HCT116 (cell line): ENCODE measurements around the gene ODF4. TPM values are rescaled to one million over a fixed set of nuclear protein-coding genes. Genes with fewer than 3 reads are reported as not detected.

Source experiments
- ATAC-seq: fragments of 200-7000 bp; cut with Tn5 transposase; 2 replicates; pipeline ENCODE4 v1.9.1; 2020; ENCODE audit warnings: mild to moderate bottlenecking, moderate library complexity
- BruUV-seq: library from RNA; stranded (reverse); fragments of 400-500 nt; replicated peaks from 2 replicates; lab custom pipeline; 2021; lab: Mats Ljungman, UMichigan
- CTCF ChIA-PET: fragments of 300-600 bp; sonication (Branson Sonifier 250); formaldehyde crosslinking; loops from one replicate; lab custom pipeline; 2021; ENCODE audit warnings: antibody characterized with exemption; lab: Charles Lee
- POLR2A ChIA-PET: fragments of 300-600, 350-600 bp; sonication (Branson Sonifier 250); formaldehyde crosslinking; loops from one replicate; lab custom pipeline; 2021; ENCODE audit warnings: antibody characterized with exemption; lab: Charles Lee
- RAD21 ChIA-PET, 2 experiments: fragments of 300-600 bp; sonication (Branson Sonifier 250); formaldehyde crosslinking; loops; one replicate each; lab custom pipeline; 2023; ENCODE audit warnings: low total read pairs in 2 of 2; ENCODE audit not compliant: uncharacterized antibody in 2 of 2, unreplicated experiment in 2 of 2, low non-redundant PET in 1 of 2; lab: Charles Lee
- DNase-seq: peaks from one replicate; pipeline ENCODE4 v3.0.0-alpha.2; 2010; ENCODE audit warnings: low read depth, low spot score
- H2AFZ ChIP-seq: fragments of 200-600 bp; shearing (Covaris generic), sonication (generic); 2 replicates; pipeline ENCODE4 v1.6.1; 2017; ENCODE audit warnings: low read depth, mixed run types, mixed read lengths, antibody characterized with exemption, low read length; ENCODE audit not compliant: poor library complexity, severe bottlenecking
- H3K27ac ChIP-seq: 2 replicates; pipeline ENCODE4 v1.5.1; 2012; ENCODE audit warnings: low read depth, low read length
- H3K27me3 ChIP-seq: fragments of 200-600 bp; sonication (generic); 2 replicates; pipeline ENCODE4 v1.6.1; 2016; ENCODE audit warnings: mixed run types, low read length, mixed read lengths; ENCODE audit not compliant: insufficient read depth
- H3K36me3 ChIP-seq, 2 experiments: fragments of 200-500 bp in 1 of 2; fragments of 200-600 bp in 1 of 2; sonication (Bioruptor generic) in 1 of 2; sonication (generic) in 1 of 2; 2 replicates each; pipeline versions ENCODE4 v1.5.1 to v1.6.1; 2014 to 2016; ENCODE audit warnings: low read length in 2 of 2, inconsistent platforms in 1 of 2, mixed read lengths in 1 of 2, mixed run types in 1 of 2; ENCODE audit not compliant: insufficient read depth in 2 of 2, control insufficient read depth in 1 of 2
- H3K4me1 ChIP-seq, 2 experiments: fragments of 200-600 bp in 1 of 2; sonication (generic) in 1 of 2; 2 replicates each; pipeline versions ENCODE4 v1.5.1 to v1.6.1; 2012 to 2017; ENCODE audit warnings: low read length in 2 of 2, inconsistent platforms in 1 of 2, mild to moderate bottlenecking in 1 of 2, mixed read lengths in 1 of 2, mixed run types in 1 of 2, moderate library complexity in 1 of 2; ENCODE audit not compliant: insufficient read depth in 2 of 2, control insufficient read depth in 1 of 2
- H3K4me2 ChIP-seq: fragments of 200-600 bp; sonication (generic); 2 replicates; pipeline ENCODE4 v1.6.1; 2017; ENCODE audit warnings: mixed run types, low read length, mixed read lengths
- H3K4me3 ChIP-seq, 2 experiments: fragments of 200-600 bp in 1 of 2; sonication (generic) in 1 of 2; replicated peaks in 1 of 2; 2 replicates each; pipeline ENCODE4 v1.5.1; 2011 to 2016; ENCODE audit warnings: low read length in 2 of 2, control low read depth in 1 of 2, low read depth in 1 of 2, mild to moderate bottlenecking in 1 of 2, mixed read lengths in 1 of 2, mixed run types in 1 of 2
- H3K79me2 ChIP-seq: fragments of 200-600 bp; sonication (generic); 2 replicates; pipeline ENCODE4 v1.6.1; 2017; ENCODE audit warnings: mild to moderate bottlenecking, mixed run types, low read length, moderate library complexity, mixed read lengths; ENCODE audit not compliant: insufficient read depth
- H3K9ac ChIP-seq: fragments of 200-600 bp; sonication (generic); 2 replicates; pipeline ENCODE4 v1.6.1; 2016; ENCODE audit warnings: low read length, mixed read lengths
- H3K9me2 ChIP-seq: fragments of 200-600 bp; sonication (generic), shearing (Covaris generic); 2 replicates; pipeline ENCODE4 v1.6.1; 2017; ENCODE audit warnings: mixed run types, mild to moderate bottlenecking, moderate library complexity; ENCODE audit not compliant: insufficient read depth
- H3K9me3 ChIP-seq, 2 experiments: fragments of 200-500 bp in 1 of 2; fragments of 200-600 bp in 1 of 2; sonication (Bioruptor generic) in 1 of 2; sonication (generic) in 1 of 2; 2 replicates each; pipeline ENCODE4 v1.6.1; 2014 to 2017; ENCODE audit warnings: low read length in 2 of 2, mixed read lengths in 2 of 2, inconsistent platforms in 1 of 2, low read depth in 1 of 2, mild to moderate bottlenecking in 1 of 2, mixed run types in 1 of 2, moderate library complexity in 1 of 2; ENCODE audit not compliant: control insufficient read depth in 1 of 2, insufficient read depth in 1 of 2
- H4K20me1 ChIP-seq: fragments of 200-600 bp; sonication (generic), shearing (Covaris generic); 2 replicates; pipeline ENCODE4 v1.6.1; 2017; ENCODE audit warnings: mixed run types, mild to moderate bottlenecking, moderate library complexity; ENCODE audit not compliant: insufficient read depth
- CBX3 ChIP-seq: IDR thresholded peaks from 2 replicates; pipeline ENCODE4 v1.6.1; 2012; ENCODE audit warnings: low read depth
- CTCF ChIP-seq, 3 experiments: fragments of 200-600 bp in 1 of 3; sonication (generic) in 1 of 3; IDR thresholded peaks in 2 of 3; conservative IDR thresholded peaks in 1 of 3; 2 replicates each; pipeline ENCODE4 v1.5.1; 2012 to 2017; ENCODE audit warnings: low read depth in 2 of 3, low read length in 2 of 3, antibody characterized with exemption in 1 of 3, borderline replicate concordance in 1 of 3, control low read depth in 1 of 3, mild to moderate bottlenecking in 1 of 3, mixed read lengths in 1 of 3, mixed run types in 1 of 3, moderate library complexity in 1 of 3; ENCODE audit not compliant: insufficient read depth in 1 of 3
- ELF1 ChIP-seq: IDR thresholded peaks from 2 replicates; pipeline ENCODE4 v1.6.1; 2012; ENCODE audit warnings: low read depth, borderline replicate concordance
- FOSL1 ChIP-seq: IDR thresholded peaks from 2 replicates; pipeline ENCODE4 v1.6.1; 2012; ENCODE audit warnings: low read depth
- POLR2AphosphoS5 ChIP-seq: IDR thresholded peaks from 2 replicates; pipeline ENCODE4 v1.6.1; 2011; ENCODE audit warnings: mild to moderate bottlenecking, low read depth, low read length, moderate library complexity
- REST ChIP-seq: IDR thresholded peaks from 2 replicates; pipeline ENCODE4 v1.6.1; 2012; ENCODE audit warnings: low read depth
- SIN3A ChIP-seq: IDR thresholded peaks from 2 replicates; pipeline ENCODE4 v1.6.1; 2012; ENCODE audit warnings: low read depth
- SP1 ChIP-seq: IDR thresholded peaks from 2 replicates; pipeline ENCODE4 v1.6.1; 2012; ENCODE audit warnings: low read depth
- TCF7L2 ChIP-seq: IDR thresholded peaks from 2 replicates; pipeline ENCODE4 v1.7.0; 2011; ENCODE audit warnings: borderline replicate concordance, inconsistent platforms; ENCODE audit not compliant: insufficient read depth, insufficient read length; ENCODE audit errors: extremely low read depth
- ZBTB33 ChIP-seq: IDR thresholded peaks from 2 replicates; pipeline ENCODE4 v1.6.1; 2011; ENCODE audit warnings: mild to moderate bottlenecking, low read length, moderate library complexity; ENCODE audit not compliant: insufficient replicate concordance; ENCODE audit errors: extremely low read depth
- intact Hi-C: fragments of 100-400 bp; cut with micrococcal nuclease; formaldehyde crosslinking; loops from 2 replicates; pipeline ENCODE4 v1.10.0; 2022
- total RNA-seq: library from RNA; stranded (reverse); gene quantifications from one replicate; pipeline ENCODE4 v1.2.1, GENCODE V29; 2021; ENCODE audit not compliant: unreplicated experiment
- TF ChIP-seq, protein P1 (sequence below): IDR thresholded peaks from 2 replicates; pipeline ENCODE4 v1.6.1; 2012

The ODF4 gene
- total RNA-seq, 1 experiment from 2014 or later, result not detected

GRCh38 chr17:8292639-8293395 is 46.8 kb upstream of the ODF4 start:
- no peak overlapping the region for H3K9ac ChIP-seq
- no peak for DNase-seq
- H3K36me3 ChIP-seq, result no peaks in the 10 kb centered on the region
- H4K20me1 ChIP-seq, result no peaks in the 10 kb centered on the region
- intact Hi-C loops, result no loop called here
- no peaks in the 10 kb centered on the region for H3K79me2 ChIP-seq
- H3K9me3 ChIP-seq, result no peaks in the 10 kb centered on the region
- no TSS peak for BruUV-seq
- ATAC-seq, result no peak
- ChIA-PET RAD21 (no interaction called here), POLR2A (no interaction called here), CTCF (interaction anchor here (1.5 kb wide), 1 partner anchor 8 kb away, joined by 3 read pairs; no protein-coding TSS in a partner anchor)
- H2AFZ ChIP-seq, result no peak overlapping the region
- TF ChIP-seq SIN3A (no peak), REST (no peak), SP1 (no peak), CTCF (IDR thresholded peaks at IDR 0.05 in 2 of 3, conservative IDR thresholded peaks at IDR 0.05 in 1 of 3; ENCODE audit: borderline replicate concordance in 1 of 3, insufficient read depth in 1 of 3, low read depth in 2 of 3, low read length in 2 of 3) (no peak), CBX3 (no peak), POLR2AphosphoS5 (no peak), ZBTB33 (no peak), ELF1 (no peak), TCF7L2 (no peak), FOSL1 (no peak)
- TF ChIP-seq, protein P1, sequence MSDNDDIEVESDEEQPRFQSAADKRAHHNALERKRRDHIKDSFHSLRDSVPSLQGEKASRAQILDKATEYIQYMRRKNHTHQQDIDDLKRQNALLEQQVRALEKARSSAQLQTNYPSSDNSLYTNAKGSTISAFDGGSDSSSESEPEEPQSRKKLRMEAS, result no peak
- H3K4me2 ChIP-seq, result no peak overlapping the region
- H3K4me3 ChIP-seq, result no peak overlapping the region
- H3K27ac ChIP-seq, result no peak overlapping the region
- H3K9me2 ChIP-seq, result no peaks in the 10 kb centered on the region
- H3K4me1 ChIP-seq, result peaks cover 25 to 52% of the 10 kb centered on the region in 2 experiments
- H3K27me3 ChIP-seq, result no peaks in the 10 kb centered on the region
